Iris pigment epithelial cell (primary cell): Measurements from ENCODE around the gene ZNF785.
"Not testable (repeated sequence)": the region's sequence is repeated elsewhere in the genome, so short reads cannot be mapped to it uniquely, and the experiment has no call there.

Experiments
- DNase-seq: peaks from one replicate; pipeline ENCODE4 v3.0.0-alpha.2; 2011; ENCODE audit warnings: low read depth

The ZNF785 gene

GRCh38 chr16:30539986-30540526 lies 45.4 kb downstream of the ZNF785 start:
- DNase-seq = not testable (repeated sequence)

GRCh38 chr16:30539000-30539964 lies 46.2 kb downstream of the ZNF785 start:
- DNase-seq = no peak

GRCh38 chr16:30536391-30537024 lies 49.0 kb downstream of the ZNF785 start:
- peak; percentile 30 for DNase-seq

GRCh38 chr16:30535777-30536190 lies 49.7 kb downstream of the ZNF785 start:
- peak; percentile 82 for DNase-seq

DNA sequence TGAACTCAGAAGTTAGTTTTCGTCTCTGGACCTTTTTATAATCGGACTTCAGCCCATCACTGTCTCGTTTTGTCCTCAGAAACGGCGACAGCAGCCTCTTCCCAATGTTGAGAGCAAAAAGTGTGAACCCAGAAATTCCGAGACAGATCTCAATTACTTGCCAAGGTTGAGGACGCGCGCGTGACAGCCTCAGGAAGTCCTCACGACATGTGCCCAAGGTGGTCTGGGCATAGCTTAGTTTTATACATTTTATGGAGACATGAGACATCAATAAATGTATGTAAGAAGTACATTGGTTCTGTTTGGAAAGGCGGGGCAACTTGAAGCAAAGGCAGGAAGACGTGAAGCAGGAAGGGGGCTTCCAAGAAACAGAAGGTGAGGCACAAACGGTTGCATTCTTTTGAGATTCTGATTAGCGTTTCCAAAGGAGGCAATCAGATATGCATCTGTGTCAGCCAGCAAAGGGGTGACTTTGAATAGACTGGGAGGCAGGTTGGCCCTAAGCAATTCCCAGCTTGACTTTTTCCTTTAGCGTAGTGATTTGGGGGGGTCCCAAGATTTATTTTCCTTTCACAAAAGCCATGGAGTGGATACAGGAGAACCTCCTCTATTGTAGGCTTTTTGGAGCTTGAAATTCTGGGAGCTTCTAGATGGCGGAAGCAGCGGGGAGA lies 50.3 kb downstream of the ZNF785 start:
- peak; percentile 25 for DNase-seq

DNA sequence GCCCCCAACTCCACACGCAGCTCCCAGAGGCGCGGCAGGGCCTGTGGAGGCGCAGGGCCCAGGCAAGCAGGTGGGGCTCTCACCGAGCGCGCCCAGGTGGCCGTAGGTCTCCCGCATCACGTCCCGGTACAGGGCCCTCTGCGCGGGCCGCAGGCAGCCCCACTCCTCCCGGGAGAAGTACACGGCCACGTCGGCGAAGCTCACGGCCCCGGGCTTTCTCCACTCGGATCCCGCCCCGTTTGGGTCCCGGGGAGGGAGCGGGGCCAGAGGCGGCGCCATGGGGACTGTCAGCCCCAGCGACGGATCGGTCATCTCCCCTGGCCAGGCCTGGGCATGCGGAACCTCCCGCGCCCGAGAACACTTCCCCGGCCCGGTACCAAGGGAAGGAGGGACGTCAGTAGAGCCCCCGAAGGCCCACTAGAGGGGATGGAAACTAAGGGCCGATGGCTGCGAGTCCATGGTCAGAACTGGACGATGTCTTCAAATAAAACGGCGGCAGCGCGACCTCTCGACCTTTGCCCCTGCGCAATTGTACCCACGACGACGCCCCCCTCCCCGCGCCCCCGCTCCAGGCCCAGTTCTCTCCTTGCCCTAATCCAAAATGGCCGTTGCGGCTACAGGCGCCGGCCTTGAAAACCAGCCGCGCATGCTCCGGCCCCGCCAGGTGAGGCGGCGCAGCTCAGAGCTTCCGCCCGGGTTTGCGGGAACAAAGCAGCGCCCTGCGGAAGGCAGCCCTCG lies 51.0 kb downstream of the ZNF785 start, which contains the start of gene ZNF747:
Gene ZNF747 (minus strand): TSS at position 491 of the 738 bp plus-strand sequence. CDS start 179 bp downstream, at position 312.
- peak; percentile 80 for DNase-seq

DNA sequence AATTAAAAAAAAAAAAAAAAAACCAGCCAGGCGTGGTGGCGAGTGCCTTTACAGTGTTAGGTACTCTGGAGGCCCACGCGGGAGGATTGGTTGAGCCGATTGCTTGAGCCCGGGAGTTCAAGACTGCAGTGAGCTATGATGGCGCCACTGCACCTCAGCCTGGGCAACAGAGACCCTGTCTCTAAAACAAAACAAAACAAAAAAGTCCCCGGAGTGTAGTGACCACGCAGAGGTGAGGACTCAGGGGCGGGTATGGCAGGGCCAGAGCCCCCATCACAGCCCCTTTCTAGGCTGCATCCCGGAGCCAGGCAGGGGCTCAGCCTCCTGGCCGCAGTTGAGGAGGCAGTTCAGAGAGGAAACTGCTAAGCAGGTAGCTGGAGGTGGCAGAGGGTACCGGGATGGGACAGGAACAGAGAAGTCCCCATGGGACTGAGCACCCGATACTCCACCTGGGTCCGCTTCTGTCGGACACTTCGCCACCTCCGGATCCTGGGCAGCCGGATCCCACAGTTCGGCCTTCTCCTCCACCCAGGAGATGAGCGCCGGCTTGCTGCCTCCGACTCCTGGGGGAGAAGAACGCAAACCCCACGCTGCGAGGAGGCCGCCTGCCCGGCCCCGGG lies 51.6 kb downstream of the ZNF785 start:
- no peak for DNase-seq

DNA sequence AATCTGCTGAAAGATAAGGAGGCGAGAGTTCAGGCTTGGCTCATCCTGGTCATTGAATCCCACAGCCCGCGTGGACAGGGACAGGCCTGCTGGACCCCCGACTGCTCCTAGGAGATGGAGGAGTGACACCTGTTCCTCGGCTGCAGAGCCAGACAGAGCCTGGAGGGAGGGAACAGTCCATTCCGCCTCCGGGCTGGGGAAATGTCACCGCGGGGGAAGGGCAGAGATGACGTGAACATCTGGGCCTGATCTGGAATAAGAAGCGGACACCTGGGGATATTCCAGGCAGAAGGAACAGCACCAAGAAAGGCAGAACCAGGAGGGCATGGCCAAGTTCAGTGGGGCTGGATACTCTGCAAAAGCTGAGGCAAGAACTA lies 52.4 kb downstream of the ZNF785 start:
- DNase-seq = no peak

DNA sequence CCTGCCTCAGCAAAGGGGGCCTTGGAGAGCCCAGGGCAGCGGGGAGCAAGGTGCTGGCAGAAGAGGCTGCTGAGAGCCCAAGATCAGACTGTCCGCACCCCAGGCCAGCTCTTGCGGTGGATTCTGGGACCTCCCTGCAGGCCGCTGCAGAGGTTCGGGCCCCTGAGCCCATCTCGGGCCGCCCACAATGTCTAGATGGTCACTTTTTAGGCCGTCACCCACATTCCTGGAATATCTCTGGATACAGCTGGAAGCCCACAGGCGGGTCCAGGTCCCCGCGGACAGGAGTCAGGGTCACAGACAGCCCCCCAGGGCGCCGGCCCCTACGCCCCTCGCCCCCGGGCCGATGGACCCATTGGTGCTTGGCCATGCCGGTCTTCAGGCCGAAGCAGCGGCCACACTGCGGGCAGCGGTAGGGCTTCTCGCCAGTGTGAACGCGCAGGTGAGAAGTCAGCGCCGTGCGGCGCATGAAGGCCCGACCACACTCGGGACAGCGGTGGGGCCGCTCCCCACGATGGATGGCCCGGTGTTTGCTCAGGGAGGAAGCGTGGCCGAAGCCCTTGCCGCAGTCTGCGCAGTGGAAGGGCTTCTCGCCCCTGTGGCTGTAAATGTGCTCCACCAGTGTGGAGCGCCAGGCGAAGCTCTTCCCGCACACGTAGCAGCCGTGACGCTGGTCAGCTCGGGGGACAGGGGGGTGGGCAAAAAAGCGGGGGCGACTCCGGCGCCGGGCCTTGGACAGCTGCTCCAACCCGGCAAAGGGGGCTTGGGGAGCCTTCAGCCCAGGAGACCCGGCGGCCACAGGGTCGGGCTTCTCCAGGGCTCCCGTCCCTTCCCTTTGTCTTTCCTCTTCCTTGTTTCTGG lies 53.0 kb downstream of the ZNF785 start:
- no peak for DNase-seq
